Activated CD8-positive, alpha-beta memory T cell treated with anti-CD3 and anti-CD28 coated beads for 36 hours (primary cell): ENCODE results near the gene OR4E1. TPM values are rescaled to one million over a fixed set of nuclear protein-coding genes. Genes with fewer than 3 reads are reported as not detected.
"Not testable (repeated sequence)": the region's sequence is repeated elsewhere in the genome, so short reads cannot be mapped to it uniquely, and the experiment has no call there.

Source experiments
- CTCF ChIA-PET: fragments of 350-600 bp; sonication (Branson Sonifier 250); formaldehyde crosslinking; loops from one replicate; lab custom pipeline; 2021; ENCODE audit warnings: antibody characterized with exemption; lab: Charles Lee
- POLR2A ChIA-PET: fragments of 350-600 bp; sonication (Branson Sonifier 250); formaldehyde crosslinking; loops from one replicate; lab custom pipeline; 2021; ENCODE audit warnings: antibody characterized with exemption; lab: Charles Lee
- total RNA-seq, 2 experiments: library from RNA; stranded (reverse); gene quantifications; one replicate each; pipeline ENCODE4 v1.2.3, GENCODE V29; 2021

OR4E1 gene
- total RNA-seq, 2 experiments from 2014 or later: not detected

GRCh38 chr14:21656980-21657379 lies 16.6 kb downstream of the OR4E1 start:
- CTCF ChIA-PET: no interaction called here
- POLR2A ChIA-PET: no interaction called here

GRCh38 chr14:21654215-21654614 lies 19.4 kb downstream of the OR4E1 start:
- POLR2A ChIA-PET: no interaction called here
- CTCF ChIA-PET: no interaction called here

- ChIA-PET POLR2A (no interaction called here), CTCF (no interaction called here)
Measured at GRCh38 chr14:21653331-21653885, 20.2 kb downstream of the OR4E1 start, which contains the start of gene OR4E2. Gene OR4E2 (plus strand): TSS chr14:21653835. CDS start chr14:21665083, 11,248 bp downstream.

GRCh38 chr14:21652209-21652808 lies 21.3 kb downstream of the OR4E1 start:
- ChIA-PET CTCF (no interaction called here), POLR2A (no interaction called here)

- ChIA-PET POLR2A (no interaction called here), CTCF (no interaction called here)
Measured at GRCh38 chr14:21647380-21647779, 26.2 kb downstream of the OR4E1 start.

GRCh38 chr14:21643407-21643806 lies 30.2 kb downstream of the OR4E1 start:
- ChIA-PET POLR2A (interaction anchor here (0.8 kb wide), 2 partner anchors 864 to 873 kb away, joined by 3 read pairs; no protein-coding TSS in a partner anchor), CTCF (interaction anchor here (1.2 kb wide), 1 partner anchor 25 kb away, joined by 3 read pairs; no protein-coding TSS in a partner anchor)

GRCh38 chr14:21642683-21643082 lies 30.9 kb downstream of the OR4E1 start:
- ChIA-PET CTCF (interaction anchor here (0.6 to 1.2 kb wide), 3 partner anchors 26 to 913 kb away, joined by 3 to 15 read pairs (median 3); no protein-coding TSS in a partner anchor), POLR2A (interaction anchor here (0.7 to 0.8 kb wide), 3 partner anchors 864 to 914 kb away, joined by 3 to 6 read pairs (median 3); no protein-coding TSS in a partner anchor)

GRCh38 chr14:21634840-21635239 lies 38.8 kb downstream of the OR4E1 start, which contains the start of gene OR10G2:
Gene OR10G2 (minus strand): TSS chr14:21634940. CDS start chr14:21634842, 98 bp downstream.
- ChIA-PET POLR2A (no interaction called here), CTCF (no interaction called here)

GRCh38 chr14:21631084-21631483 lies 42.5 kb downstream of the OR4E1 start:
- POLR2A ChIA-PET: no interaction called here
- CTCF ChIA-PET: no interaction called here

- POLR2A ChIA-PET, CTCF ChIA-PET: not testable (repeated sequence)
Measured at GRCh38 chr14:21630503-21630902, 43.1 kb downstream of the OR4E1 start.

- CTCF ChIA-PET: no interaction called here
- POLR2A ChIA-PET: no interaction called here
Measured at GRCh38 chr14:21626491-21627230, 47.0 kb downstream of the OR4E1 start.

Other genes with a start within 250 kb of the OR4E1 start
- 10 to 100 TPM; 85.5 to 90.9 TPM for gene CHD8, start 217.7 kb downstream of the OR4E1 start, total RNA-seq
- 10 to 100 TPM; 17.2 to 23.1 TPM for gene RAB2B, start 196.9 kb downstream of the OR4E1 start, total RNA-seq
- 10 to 100 TPM; 73.6 to 76.2 TPM for gene TOX4, start 196.6 kb downstream of the OR4E1 start, total RNA-seq
- 10 to 100 TPM; 64.2 to 64.9 TPM for gene METTL3, start 162.5 kb downstream of the OR4E1 start, total RNA-seq
- 1 to 10 TPM; 2.9 to 3.1 TPM for gene SALL2, start 147.5 kb downstream of the OR4E1 start, total RNA-seq
- gene OR10G3, start 93.7 kb downstream of the OR4E1 start, total RNA-seq: not detected
- not detected for gene OR10G2, start 38.9 kb downstream of the OR4E1 start, total RNA-seq
- not detected for gene OR4E2, start 20.0 kb downstream of the OR4E1 start, total RNA-seq